BE2C (cell line): ENCODE measurements around the gene POLA2.

Source experiments
- DNase-seq: peaks from one replicate; pipeline ENCODE4 v3.0.0-alpha.2; 2020
- H3K27me3 ChIP-seq: fragments of 250-450 bp; sonication (Bioruptor Pico); 2 replicates; pipeline ENCODE4 v1.5.1; 2020; ENCODE audit warnings: mild to moderate bottlenecking
- H3K36me3 ChIP-seq: fragments of 250-450 bp; sonication (Bioruptor Pico); 2 replicates; pipeline ENCODE4 v1.5.1; 2020; ENCODE audit warnings: mild to moderate bottlenecking
- H3K4me1 ChIP-seq: fragments of 250-450 bp; sonication (Bioruptor Pico); 2 replicates; pipeline ENCODE4 v1.5.1; 2020
- H3K4me3 ChIP-seq: 2 replicates; pipeline ENCODE4 v1.5.1; 2011; ENCODE audit warnings: low read depth, low read length
- H3K9me3 ChIP-seq: fragments of 250-450 bp; sonication (Bioruptor Pico); 2 replicates; pipeline ENCODE4 v1.5.1; 2020
- TF ChIP-seq, protein P1 (sequence below): IDR thresholded peaks from 2 replicates; pipeline ENCODE4 v1.5.1; 2012; ENCODE audit warnings: mild to moderate bottlenecking, low read depth, low read length

Gene POLA2

DNA sequence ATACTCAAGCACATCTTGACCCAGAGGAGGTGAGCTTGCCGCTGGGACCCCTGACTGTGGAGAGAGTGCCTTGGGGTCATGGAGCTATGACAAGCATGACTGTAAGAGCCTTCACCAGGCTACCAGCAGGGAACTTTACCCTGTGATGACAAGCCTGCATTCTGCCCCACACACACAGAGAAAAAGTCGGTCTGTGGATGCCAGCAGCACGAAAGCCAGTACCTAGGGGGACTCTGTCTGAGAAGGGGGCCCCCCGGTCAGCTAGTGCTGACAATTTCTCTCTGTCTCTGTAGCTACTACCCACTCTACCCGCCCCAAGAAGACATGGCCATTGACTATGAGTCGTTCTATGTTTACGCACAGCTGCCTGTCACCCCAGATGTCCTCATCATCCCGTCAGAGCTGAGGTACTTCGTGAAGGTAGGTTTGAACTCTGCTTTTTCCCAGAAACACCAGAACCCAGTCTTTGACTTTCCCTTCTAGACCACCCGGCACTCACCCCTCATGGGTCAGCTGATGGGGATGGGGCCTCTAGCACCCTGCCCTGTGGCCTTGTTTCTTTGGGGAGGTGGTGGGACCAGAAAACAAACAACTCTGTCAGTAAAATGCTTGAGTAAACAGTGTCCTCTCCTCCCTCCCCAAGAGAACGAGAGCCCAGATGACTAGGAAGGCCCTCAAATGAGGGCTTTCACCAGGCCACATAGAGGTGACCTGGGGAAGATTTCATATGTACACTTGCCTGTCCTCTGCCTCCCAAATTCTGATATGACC lies 34.0 kb downstream of the POLA2 start:
- Histone ChIP-seq H3K36me3 (peaks cover 11% of the 10 kb centered on the region), H3K4me3 (no peak overlapping the region), H3K9me3 (no peaks in the 10 kb centered on the region), H3K4me1 (no peaks in the 10 kb centered on the region), H3K27me3 (no peaks in the 10 kb centered on the region)
- no peak for DNase-seq
- TF ChIP-seq, protein P1, sequence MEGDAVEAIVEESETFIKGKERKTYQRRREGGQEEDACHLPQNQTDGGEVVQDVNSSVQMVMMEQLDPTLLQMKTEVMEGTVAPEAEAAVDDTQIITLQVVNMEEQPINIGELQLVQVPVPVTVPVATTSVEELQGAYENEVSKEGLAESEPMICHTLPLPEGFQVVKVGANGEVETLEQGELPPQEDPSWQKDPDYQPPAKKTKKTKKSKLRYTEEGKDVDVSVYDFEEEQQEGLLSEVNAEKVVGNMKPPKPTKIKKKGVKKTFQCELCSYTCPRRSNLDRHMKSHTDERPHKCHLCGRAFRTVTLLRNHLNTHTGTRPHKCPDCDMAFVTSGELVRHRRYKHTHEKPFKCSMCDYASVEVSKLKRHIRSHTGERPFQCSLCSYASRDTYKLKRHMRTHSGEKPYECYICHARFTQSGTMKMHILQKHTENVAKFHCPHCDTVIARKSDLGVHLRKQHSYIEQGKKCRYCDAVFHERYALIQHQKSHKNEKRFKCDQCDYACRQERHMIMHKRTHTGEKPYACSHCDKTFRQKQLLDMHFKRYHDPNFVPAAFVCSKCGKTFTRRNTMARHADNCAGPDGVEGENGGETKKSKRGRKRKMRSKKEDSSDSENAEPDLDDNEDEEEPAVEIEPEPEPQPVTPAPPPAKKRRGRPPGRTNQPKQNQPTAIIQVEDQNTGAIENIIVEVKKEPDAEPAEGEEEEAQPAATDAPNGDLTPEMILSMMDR: no peak

DNA sequence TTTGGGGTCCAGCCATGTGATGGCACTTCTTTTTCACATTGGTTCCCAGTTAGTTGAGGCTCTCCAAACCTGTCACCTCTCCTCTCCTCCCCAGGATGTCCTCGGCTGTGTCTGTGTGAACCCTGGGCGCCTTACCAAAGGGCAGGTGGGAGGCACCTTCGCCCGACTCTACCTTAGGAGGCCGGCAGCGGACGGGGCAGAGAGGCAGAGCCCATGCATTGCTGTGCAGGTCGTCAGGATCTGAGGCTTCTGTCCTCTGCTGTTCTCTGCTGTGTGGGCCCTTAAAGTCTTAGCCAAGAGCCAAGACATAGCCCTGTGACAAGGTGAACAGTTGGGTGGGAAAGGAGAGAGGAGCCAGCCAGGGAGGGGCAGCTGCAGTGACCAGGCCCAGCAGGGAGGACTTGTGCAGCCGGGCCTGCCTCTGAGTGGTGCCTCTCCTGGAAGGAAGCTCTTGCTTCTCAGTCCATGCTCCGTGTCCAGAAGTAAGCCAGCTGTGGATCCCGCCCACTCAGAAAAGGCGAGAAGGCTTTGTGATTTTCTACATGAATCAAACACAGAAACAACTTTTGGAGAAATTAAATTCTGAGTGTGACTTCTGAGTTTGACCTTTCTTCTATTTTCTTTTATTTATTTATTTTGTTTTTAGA lies 35.4 kb downstream of the POLA2 start:
- no peaks in the 10 kb centered on the region for H3K27me3 ChIP-seq
- TF ChIP-seq, protein P1: no peak
- H3K4me1 ChIP-seq: peaks cover 6% of the 10 kb centered on the region
- peaks cover 4% of the 10 kb centered on the region; the same call in 1 of the 2 replicates for H3K36me3 ChIP-seq
- no peak for DNase-seq
- no peak overlapping the region for H3K4me3 ChIP-seq
- H3K9me3 ChIP-seq: no peaks in the 10 kb centered on the region

DNA sequence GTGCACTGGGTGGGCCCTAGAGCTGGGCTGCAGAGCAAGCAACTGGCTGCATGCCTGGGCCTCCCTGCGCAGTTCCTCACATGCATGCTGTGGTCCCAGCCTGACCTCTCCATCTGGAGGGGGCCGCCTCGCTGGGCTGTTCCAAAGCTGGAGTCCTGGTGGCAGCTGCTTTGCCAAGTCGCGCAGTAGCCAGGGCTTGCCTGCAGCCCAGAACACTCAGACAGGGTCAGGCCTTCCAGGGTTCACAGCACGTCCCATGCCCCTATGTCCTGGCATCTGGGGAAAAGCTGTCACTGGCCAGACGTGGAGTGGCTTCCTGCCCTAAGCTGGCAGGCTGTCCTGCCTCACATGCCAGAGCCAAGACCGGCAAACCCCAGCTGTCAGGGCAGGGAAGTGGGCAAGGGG lies 36.4 kb downstream of the POLA2 start:
- Histone ChIP-seq H3K27me3 (no peaks in the 10 kb centered on the region), H3K4me3 (no peak overlapping the region), H3K9me3 (no peaks in the 10 kb centered on the region), H3K36me3 (no peaks in the 10 kb centered on the region), H3K4me1 (peaks cover 7% of the 10 kb centered on the region)
- DNase-seq: no peak
- TF ChIP-seq, protein P1: no peak

DNA sequence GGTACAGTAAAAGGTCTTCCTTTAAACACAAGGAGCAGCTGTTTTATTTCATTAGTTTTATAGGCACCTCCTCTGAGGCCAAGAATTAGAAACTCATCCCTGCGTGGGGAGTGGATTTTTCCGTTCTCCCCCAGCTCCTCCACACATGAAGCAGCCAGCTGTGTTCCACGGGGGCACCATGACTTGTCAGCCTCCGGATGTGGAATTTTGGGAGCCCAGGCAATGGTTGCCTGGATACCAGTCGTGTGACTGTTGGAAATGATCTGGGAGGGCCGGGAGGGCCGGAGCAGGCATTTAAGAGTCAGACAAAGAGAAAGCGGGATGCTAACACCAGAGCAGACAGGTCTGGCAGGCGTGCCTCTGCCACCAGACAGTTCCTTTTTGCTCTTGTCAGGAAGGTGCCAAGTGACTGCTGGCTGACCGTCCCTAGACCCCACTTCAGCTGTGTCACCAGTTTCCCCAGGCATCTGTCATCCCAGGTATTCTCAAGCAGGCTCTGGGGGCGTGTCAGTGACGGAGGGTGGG lies 37.0 kb downstream of the POLA2 start:
- H3K36me3 ChIP-seq: no peaks in the 10 kb centered on the region
- no peaks in the 10 kb centered on the region for H3K27me3 ChIP-seq
- H3K4me3 ChIP-seq: no peak overlapping the region
- peaks cover 7% of the 10 kb centered on the region for H3K4me1 ChIP-seq
- TF ChIP-seq, protein P1: no peak
- DNase-seq: no peak
- no peaks in the 10 kb centered on the region for H3K9me3 ChIP-seq

DNA sequence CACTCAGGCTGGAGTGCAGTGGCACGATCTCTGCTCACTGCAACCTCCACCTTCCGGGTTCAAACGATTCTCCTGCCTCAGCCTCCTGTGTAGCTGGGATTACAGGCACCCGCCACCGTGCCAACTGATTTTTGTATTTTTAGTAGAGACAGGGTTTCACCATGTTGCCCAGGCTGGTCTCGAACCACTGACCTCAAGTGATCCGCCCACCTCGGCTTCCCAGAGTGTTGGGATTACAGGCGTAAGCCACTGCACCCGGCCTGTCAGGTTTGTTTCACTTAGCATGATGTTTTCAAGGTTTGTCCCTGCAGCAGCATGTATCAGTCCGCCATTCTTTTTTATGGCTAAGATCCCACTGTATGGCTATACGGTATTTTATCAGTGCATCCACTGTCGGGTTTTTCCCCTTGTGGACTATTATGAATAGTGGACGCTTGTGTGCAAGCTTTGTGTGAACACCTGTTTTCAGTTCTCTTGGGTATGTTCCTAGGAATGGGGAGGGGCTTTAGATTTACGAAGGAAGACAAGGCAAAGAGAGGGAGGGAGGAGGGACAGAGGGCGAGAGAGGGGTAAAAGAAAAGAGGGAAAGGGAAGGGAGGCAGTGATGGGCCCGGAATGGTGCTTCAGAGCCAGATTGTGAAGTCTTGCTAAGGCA lies 39.0 kb downstream of the POLA2 start:
- TF ChIP-seq, protein P1: no peak
- Histone ChIP-seq H3K27me3 (no peaks in the 10 kb centered on the region), H3K36me3 (no peaks in the 10 kb centered on the region), H3K4me1 (peaks cover 7% of the 10 kb centered on the region), H3K4me3 (no peak overlapping the region), H3K9me3 (no peaks in the 10 kb centered on the region)
- no peak for DNase-seq
